H1 (cell line): ENCODE data around the gene DOCK6. TPM values are rescaled to one million over a fixed set of nuclear protein-coding genes. Genes with fewer than 3 reads are reported as not detected.

ENCODE experiments used
- CTCF ChIA-PET: fragments of 300-600 bp; sonication (Branson Sonifier 250); formaldehyde crosslinking; loops from one replicate; lab custom pipeline; 2021; ENCODE audit not compliant: partially characterized antibody; lab: Charles Lee
- POLR2A ChIA-PET: fragments of 300-600 bp; sonication (Branson Sonifier 250); formaldehyde crosslinking; loops from one replicate; lab custom pipeline; 2021; ENCODE audit warnings: inconsistent platforms; ENCODE audit not compliant: partially characterized antibody; lab: Charles Lee
- DNase-seq, 2 experiments: peaks; one replicate each; pipeline versions ENCODE4 v3.0.0 to v3.0.0-alpha.2; 2010 to 2022; ENCODE audit warnings: low spot score in 2 of 2, low read depth in 1 of 2, mixed read lengths in 1 of 2
- FAIRE-seq: peaks from 2 replicates; lab custom pipeline; 2011; peaks lifted over from hg19 to GRCh38; lab: Jason Lieb, UNC
- H2AFZ ChIP-seq: 2 replicates; pipeline ENCODE4 v1.8.1; 2012; ENCODE audit warnings: low read length, inconsistent platforms
- H2AK5ac ChIP-seq: 2 replicates; pipeline ENCODE4 v1.6.1; 2013; ENCODE audit warnings: low read depth, low read length
- H2BK120ac ChIP-seq: replicated peaks from 2 replicates; pipeline ENCODE3; 2013; ENCODE audit warnings: low read depth, low read length, inconsistent platforms
- H2BK12ac ChIP-seq: 2 replicates; pipeline ENCODE4 v1.6.1; 2013; ENCODE audit warnings: low read depth, low read length
- H2BK15ac ChIP-seq: 2 replicates; pipeline ENCODE4 v1.6.1; 2013; ENCODE audit warnings: low read length
- H2BK20ac ChIP-seq: 2 replicates; pipeline ENCODE4 v1.6.1; 2013; ENCODE audit warnings: low read length
- H2BK5ac ChIP-seq: 2 replicates; pipeline ENCODE4 v1.6.1; 2013; ENCODE audit warnings: low read depth, low read length
- H3K14ac ChIP-seq: 2 replicates; pipeline ENCODE4 v1.6.1; 2013; ENCODE audit warnings: inconsistent platforms; ENCODE audit not compliant: insufficient read length
- H3K18ac ChIP-seq: 2 replicates; pipeline ENCODE4 v1.6.1; 2013; ENCODE audit warnings: low read length; ENCODE audit errors: extremely low read depth
- H3K23ac ChIP-seq: 2 replicates; pipeline ENCODE4 v1.6.1; 2013; ENCODE audit warnings: inconsistent platforms; ENCODE audit not compliant: insufficient read length
- H3K23me2 ChIP-seq: 2 replicates; pipeline ENCODE4 v1.6.1; 2013; ENCODE audit warnings: low read depth, low read length
- H3K27ac ChIP-seq: 2 replicates; pipeline ENCODE4 v1.6.1; 2011; ENCODE audit warnings: low read depth, low read length, inconsistent platforms
- H3K27me3 ChIP-seq, 4 experiments: replicated peaks in 1 of 4; 1 replicate in 1 of 4; 2 replicates in 3 of 4; pipeline versions ENCODE4 v1.6.1 to v1.8.1; 2011 to 2013; ENCODE audit warnings: low read length in 3 of 4, mild to moderate bottlenecking in 3 of 4, inconsistent platforms in 2 of 4, mixed read lengths in 2 of 4, moderate library complexity in 1 of 4; ENCODE audit not compliant: control insufficient read depth in 3 of 4, insufficient read depth in 3 of 4; ENCODE audit errors: extremely low read depth in 1 of 4
- H3K36me3 ChIP-seq, 4 experiments: 2 replicates each; pipeline versions ENCODE4 v1.6.1 to v1.8.1; 2011 to 2013; ENCODE audit warnings: mild to moderate bottlenecking in 4 of 4, low read length in 3 of 4, moderate library complexity in 2 of 4, control low read depth in 1 of 4, inconsistent platforms in 1 of 4; ENCODE audit not compliant: insufficient read depth in 4 of 4, control insufficient read depth in 2 of 4
- H3K4ac ChIP-seq: replicated peaks from 2 replicates; pipeline ENCODE3; 2013; ENCODE audit warnings: low read length, low read depth, mixed read lengths, inconsistent platforms; ENCODE audit not compliant: insufficient read length
- H3K4me1 ChIP-seq, 4 experiments: replicated peaks in 1 of 4; 1 replicate in 1 of 4; 2 replicates in 3 of 4; pipeline versions ENCODE4 v1.6.1 to v1.8.1; 2011 to 2013; ENCODE audit warnings: low read length in 3 of 4, inconsistent platforms in 2 of 4, mixed read lengths in 1 of 4; ENCODE audit not compliant: insufficient read depth in 4 of 4, control insufficient read depth in 3 of 4
- H3K4me2 ChIP-seq, 2 experiments: 2 replicates each; pipeline versions ENCODE4 v1.6.1 to v1.8.1; 2011 to 2013; ENCODE audit warnings: low read depth in 2 of 2, low read length in 2 of 2, control low read depth in 1 of 2, inconsistent platforms in 1 of 2, mild to moderate bottlenecking in 1 of 2; ENCODE audit not compliant: insufficient read depth in 1 of 2
- H3K4me3 ChIP-seq, 4 experiments: fragments of 200-600, 300-600 bp in 1 of 4; sonication (generic), shearing (Covaris generic), sonication (Bioruptor Twin) in 1 of 4; 2 replicates each; pipeline versions ENCODE4 v1.5.1 to v1.8.1; 2011 to 2016; ENCODE audit warnings: low read length in 4 of 4, low read depth in 3 of 4, control low read depth in 2 of 4, inconsistent platforms in 2 of 4, mild to moderate bottlenecking in 2 of 4, mixed read lengths in 1 of 4, moderate library complexity in 1 of 4; ENCODE audit not compliant: insufficient read depth in 2 of 4; ENCODE audit errors: extremely low read depth in 1 of 4
- H3K56ac ChIP-seq: replicated peaks from 2 replicates; pipeline ENCODE3; 2013; ENCODE audit warnings: low read depth, mild to moderate bottlenecking, mixed read lengths, low read length, inconsistent platforms; ENCODE audit not compliant: insufficient read length
- H3K79me1 ChIP-seq: 2 replicates; pipeline ENCODE4 v1.6.1; 2013; ENCODE audit warnings: low read depth, low read length, control low read depth
- H3K79me2 ChIP-seq, 2 experiments: 2 replicates each; pipeline versions ENCODE4 v1.6.1 to v1.8.1; 2012 to 2013; ENCODE audit warnings: low read length in 2 of 2, mild to moderate bottlenecking in 2 of 2, inconsistent platforms in 1 of 2; ENCODE audit not compliant: insufficient read depth in 2 of 2, control insufficient read depth in 1 of 2
- H3K9ac ChIP-seq, 4 experiments: replicated peaks in 1 of 4; 1 replicate in 1 of 4; 2 replicates in 3 of 4; pipeline versions ENCODE4 v1.6.1 to v1.8.1; 2011 to 2013; ENCODE audit warnings: low read depth in 3 of 4, low read length in 3 of 4, control low read depth in 2 of 4, mild to moderate bottlenecking in 2 of 4, moderate library complexity in 2 of 4, inconsistent platforms in 1 of 4; ENCODE audit errors: extremely low read depth in 1 of 4
- H3K9me3 ChIP-seq, 2 experiments: 2 replicates each; pipeline versions ENCODE4 v1.6.1 to v1.8.1; 2012 to 2013; ENCODE audit warnings: mild to moderate bottlenecking in 2 of 2, moderate library complexity in 2 of 2, control low read depth in 1 of 2, inconsistent platforms in 1 of 2, low read depth in 1 of 2, low read length in 1 of 2, mixed read lengths in 1 of 2; ENCODE audit not compliant: insufficient read depth in 2 of 2
- H4K20me1 ChIP-seq, 2 experiments: replicated peaks in 1 of 2; 2 replicates each; pipeline versions ENCODE3 to v1.8.1; 2011 to 2013; ENCODE audit warnings: inconsistent platforms in 2 of 2, low read length in 2 of 2, mild to moderate bottlenecking in 1 of 2; ENCODE audit not compliant: insufficient read depth in 2 of 2, control insufficient read depth in 1 of 2
- H4K5ac ChIP-seq: 2 replicates; pipeline ENCODE4 v1.6.1; 2013; ENCODE audit warnings: low read length, low read depth, mixed read lengths, inconsistent platforms; ENCODE audit not compliant: insufficient read length
- H4K8ac ChIP-seq: 2 replicates; pipeline ENCODE4 v1.8.0; 2013; ENCODE audit warnings: mild to moderate bottlenecking, moderate library complexity, low read length, inconsistent platforms; ENCODE audit not compliant: insufficient read depth; ENCODE audit errors: extremely low read depth
- H4K91ac ChIP-seq: replicated peaks from 2 replicates; pipeline ENCODE3; 2013; ENCODE audit warnings: low read length, mixed read lengths, inconsistent platforms; ENCODE audit not compliant: insufficient read length
- ATF3 ChIP-seq: IDR thresholded peaks from 2 replicates; pipeline ENCODE4 v1.6.1; 2011; ENCODE audit warnings: low read depth, mild to moderate bottlenecking, low read length; ENCODE audit not compliant: insufficient read depth
- CBX5 ChIP-seq: fragments of 300-800, 300-1000 bp; sonication (generic); IDR thresholded peaks from 2 replicates; pipeline ENCODE4 v1.7.1; 2016; ENCODE audit warnings: antibody characterized with exemption, low read length, low read depth
- FOSL1 ChIP-seq: IDR thresholded peaks from 2 replicates; pipeline ENCODE4 v1.6.1; 2011; ENCODE audit warnings: mild to moderate bottlenecking, low read depth, low read length, moderate library complexity; ENCODE audit not compliant: insufficient read depth
- RAD21 ChIP-seq, 2 experiments: IDR thresholded peaks in 1 of 2; conservative IDR thresholded peaks in 1 of 2; 2 replicates each; pipeline ENCODE4 v1.6.1; 2011; ENCODE audit warnings: low read depth in 2 of 2, low read length in 2 of 2, improper control_type of control experiment in 1 of 2, inconsistent platforms in 1 of 2, mild to moderate bottlenecking in 1 of 2, moderate library complexity in 1 of 2
- TBP ChIP-seq: IDR thresholded peaks from 2 replicates; pipeline ENCODE4 v1.6.1; 2011; ENCODE audit warnings: low read depth, low read length, improper control_type of control experiment
- YY1 ChIP-seq: IDR thresholded peaks from 2 replicates; pipeline ENCODE4 v1.6.1; 2011; ENCODE audit warnings: low read depth, mild to moderate bottlenecking, low read length
- WGBS, 2 experiments: shearing (Covaris generic) in 1 of 2; methylation state at CpG; one replicate each; pipeline versions ENCODE4 v1.1.6 to v1.1.7; 2013 to 2015; ENCODE audit warnings: low lambda C conversion rate in 2 of 2, mixed read lengths in 2 of 2, inconsistent platforms in 1 of 2, low coverage in 1 of 2, missing lambda C conversion rate in 1 of 2; ENCODE audit not compliant: insufficient replicate concordance in 2 of 2, insufficient coverage in 1 of 2, insufficient read length in 1 of 2; ENCODE audit errors: extremely low coverage in 1 of 2, missing lambda C conversion rate in 1 of 2; 5-methylcytosine and 5-hydroxymethylcytosine counted together
- polyA plus RNA-seq, 7 experiments: library from polyadenylated mRNA; depleted of rRNA in 3 of 7; stranded (reverse) in 5 of 7; unstranded in 2 of 7; fragments of >200 nt in 5 of 7; fragments of 200-250 nt in 2 of 7; gene quantifications; 1 replicate in 5 of 7; 2 replicates in 1 of 7; 4 replicates in 1 of 7; pipeline versions ENCODE4 v1.2.1 to v1.2.3, GENCODE V29; 2011 to 2013; ENCODE audit warnings: missing spikeins in 2 of 7, mixed read lengths in 2 of 7
- total RNA-seq: library from RNA; stranded (reverse); fragmentation: NEBNext Ultra II Directional; extraction: Animal tissue kit (Norgen Biotek cat#: 25700); gene quantifications from 2 replicates; pipeline ENCODE4 v1.2.1, GENCODE V29; 2021
- TF ChIP-seq, protein P1 (sequence below): IDR thresholded peaks from 2 replicates; pipeline ENCODE4 v1.6.1; 2011; ENCODE audit warnings: low read length, improper control_type of control experiment

The DOCK6 gene
- total and polyA plus RNA-seq, 2 of the 8 experiments (the other 6 are each of a cell fraction or from before 2014, with no cell fraction given), result 25.5 to 54.7 TPM

DNA sequence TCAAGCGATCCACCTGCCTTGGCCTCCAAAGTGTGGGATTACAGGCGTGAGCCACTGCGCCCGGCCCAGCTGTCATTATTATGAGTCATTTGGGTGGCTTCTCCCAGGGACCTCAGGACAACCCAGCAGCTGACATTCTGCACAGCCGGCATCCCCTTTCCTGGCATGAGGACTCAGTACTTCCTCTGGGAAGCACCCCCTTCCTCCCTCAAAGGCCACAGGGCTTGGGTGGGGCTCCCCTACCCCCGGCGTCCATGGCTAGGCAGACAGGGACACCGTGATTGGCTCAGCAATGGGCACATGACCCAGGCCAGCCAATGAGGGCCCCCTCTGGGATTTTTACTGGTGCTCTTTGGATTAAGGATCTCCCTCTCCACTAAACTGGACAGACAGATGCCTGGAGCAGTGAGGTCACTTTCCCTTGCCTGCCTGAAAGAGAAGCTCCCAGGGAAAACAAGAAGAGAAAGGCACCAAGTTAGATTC, 71.0 kb downstream of the DOCK6 start:
- Histone ChIP-seq H2AFZ (no peak overlapping the region), H3K9ac (no peak overlapping the region), H3K36me3 (peaks cover 2 to 27% (median 10%) of the 10 kb centered on the region in 4 experiments; a peak in 6 of 8 replicates), H3K56ac (no peak overlapping the region), H3K23ac (no peak overlapping the region), H2BK12ac (no peak overlapping the region), H4K20me1 (peaks cover 0 to 2% of the 10 kb centered on the region in 2 experiments), H4K5ac (no peak overlapping the region), H2BK20ac (no peak overlapping the region), H3K23me2 (no peaks in the 10 kb centered on the region; the same call in 1 of the 2 replicates), H3K4me1 (peaks cover 0 to 1% (median 0%) of the 10 kb centered on the region in 4 experiments; a peak in 2 of 7 replicates), H3K14ac (no peak overlapping the region), H3K4me3 (no peak overlapping the region), H3K4me2 (no peak overlapping the region)
- POLR2A ChIA-PET, result interaction anchor here (1.3 to 2.3 kb wide), 3 partner anchors 12 to 49 kb away, joined by 3 to 7 read pairs (median 3); no protein-coding TSS in a partner anchor
- DNase-seq (peak in 1 of 2 experiments; percentile 59), FAIRE-seq (no peak)
- 92% methylated on average over 7 of the region's 8 CpGs; no CpG with 5 or more reads in 1 of the 2 experiments for WGBS, 2 experiments
- TF ChIP-seq RAD21 (IDR thresholded peaks at IDR 0.05 in 1 of 2, conservative IDR thresholded peaks at IDR 0.05 in 1 of 2; ENCODE audit: low read depth in 2 of 2, low read length in 2 of 2), result no peak
- no peak for TF ChIP-seq FOSL1
- TF ChIP-seq, protein P1, sequence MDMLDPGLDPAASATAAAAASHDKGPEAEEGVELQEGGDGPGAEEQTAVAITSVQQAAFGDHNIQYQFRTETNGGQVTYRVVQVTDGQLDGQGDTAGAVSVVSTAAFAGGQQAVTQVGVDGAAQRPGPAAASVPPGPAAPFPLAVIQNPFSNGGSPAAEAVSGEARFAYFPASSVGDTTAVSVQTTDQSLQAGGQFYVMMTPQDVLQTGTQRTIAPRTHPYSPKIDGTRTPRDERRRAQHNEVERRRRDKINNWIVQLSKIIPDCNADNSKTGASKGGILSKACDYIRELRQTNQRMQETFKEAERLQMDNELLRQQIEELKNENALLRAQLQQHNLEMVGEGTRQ, result peak; percentile 76
- no peak for TF ChIP-seq CBX5
- no peak for TF ChIP-seq TBP
- no peak for TF ChIP-seq YY1
- peak; percentile 43; the same call in 1 of the 2 replicates for TF ChIP-seq ATF3
- TF ChIP-seq, all 59 proteins: peak for 2
- Histone ChIP-seq H2BK15ac (no peak overlapping the region), H2BK120ac (no peak overlapping the region), H4K8ac (no peak overlapping the region), H3K27ac (no peak overlapping the region), H3K79me2 (no peaks in the 10 kb centered on the region), H2AK5ac (no peak overlapping the region), H3K79me1 (no peaks in the 10 kb centered on the region; the same call in 1 of the 2 replicates), H3K18ac (no peak overlapping the region), H4K91ac (no peak overlapping the region), H2BK5ac (no peak overlapping the region), H3K4ac (no peak overlapping the region), H3K9me3 (no peaks in the 10 kb centered on the region), H3K27me3 (no peaks in the 10 kb centered on the region)
- CTCF ChIA-PET, result interaction anchor here (0.6 to 1.9 kb wide), 9 partner anchors 8 to 69 kb away, joined by 3 to 6 read pairs (median 4); no protein-coding TSS in a partner anchor
